HG03521 (cell line): ENCODE measurements around the gene SYCE1L.

Source experiments
- ATAC-seq: cut with Tn5 transposase; IDR thresholded peaks from one replicate; pipeline ENCODE4 v1.9.1; 2021; ENCODE audit warnings: mild to moderate bottlenecking, moderate library complexity; ENCODE audit not compliant: unreplicated experiment

SYCE1L gene

GRCh38 chr16:77246150-77246549, 46.9 kb downstream of the SYCE1L start:
- ATAC-seq = no peak

DNA sequence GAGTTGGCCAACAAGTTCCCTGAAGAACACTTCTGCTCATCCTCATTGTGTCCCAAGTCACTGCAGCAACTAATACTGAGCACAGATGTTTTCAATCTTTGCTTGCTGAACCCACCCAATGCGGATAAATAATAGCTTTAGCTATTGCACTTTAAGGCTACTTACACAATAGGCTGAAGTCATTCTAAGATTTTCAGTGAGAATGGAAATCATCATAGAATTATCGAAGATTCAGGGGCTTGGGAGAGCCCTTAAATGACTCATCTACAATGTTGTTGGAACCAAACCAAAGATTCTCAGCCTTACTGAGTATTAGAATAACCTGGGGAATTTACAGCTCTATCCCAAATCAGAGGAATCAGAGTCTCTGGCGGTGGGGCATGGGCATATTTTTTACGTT, 51.2 kb downstream of the SYCE1L start:
- no peak for ATAC-seq
